ENCODE data around the gene PARD3.

The PARD3 gene

DNA sequence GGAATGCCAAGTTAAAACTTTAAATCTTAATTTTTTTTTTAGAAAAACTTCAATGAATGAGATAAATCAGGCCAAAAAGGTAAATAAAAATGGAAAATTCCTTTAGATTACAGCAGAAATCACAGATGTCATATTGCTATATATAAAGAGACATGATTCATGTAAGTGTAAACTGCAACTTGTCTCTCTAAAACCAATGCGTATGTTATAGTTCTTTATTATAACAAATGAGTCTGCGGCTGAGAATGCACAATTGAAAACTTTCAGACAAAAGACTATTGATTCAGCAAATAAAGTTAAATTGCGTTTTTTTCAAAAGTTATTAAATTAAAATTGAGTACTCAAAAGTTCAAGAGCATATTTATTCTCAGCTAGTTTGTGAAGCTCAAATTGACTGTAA lies 425.3 kb downstream of the PARD3 start:
- H3K27ac ChIP-seq, result no peak overlapping the region
- POLR2A ChIA-PET (ENCODE audit: low non-redundant PET), result no interaction called here
- TF ChIP-seq, protein P1, sequence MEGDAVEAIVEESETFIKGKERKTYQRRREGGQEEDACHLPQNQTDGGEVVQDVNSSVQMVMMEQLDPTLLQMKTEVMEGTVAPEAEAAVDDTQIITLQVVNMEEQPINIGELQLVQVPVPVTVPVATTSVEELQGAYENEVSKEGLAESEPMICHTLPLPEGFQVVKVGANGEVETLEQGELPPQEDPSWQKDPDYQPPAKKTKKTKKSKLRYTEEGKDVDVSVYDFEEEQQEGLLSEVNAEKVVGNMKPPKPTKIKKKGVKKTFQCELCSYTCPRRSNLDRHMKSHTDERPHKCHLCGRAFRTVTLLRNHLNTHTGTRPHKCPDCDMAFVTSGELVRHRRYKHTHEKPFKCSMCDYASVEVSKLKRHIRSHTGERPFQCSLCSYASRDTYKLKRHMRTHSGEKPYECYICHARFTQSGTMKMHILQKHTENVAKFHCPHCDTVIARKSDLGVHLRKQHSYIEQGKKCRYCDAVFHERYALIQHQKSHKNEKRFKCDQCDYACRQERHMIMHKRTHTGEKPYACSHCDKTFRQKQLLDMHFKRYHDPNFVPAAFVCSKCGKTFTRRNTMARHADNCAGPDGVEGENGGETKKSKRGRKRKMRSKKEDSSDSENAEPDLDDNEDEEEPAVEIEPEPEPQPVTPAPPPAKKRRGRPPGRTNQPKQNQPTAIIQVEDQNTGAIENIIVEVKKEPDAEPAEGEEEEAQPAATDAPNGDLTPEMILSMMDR (conservative IDR thresholded peaks at IDR 0.05; ENCODE audit: low read depth), result no peak
- CTCF ChIA-PET, result no interaction called here
- DNase-seq (ENCODE audit: low spot score), result no peak

DNA sequence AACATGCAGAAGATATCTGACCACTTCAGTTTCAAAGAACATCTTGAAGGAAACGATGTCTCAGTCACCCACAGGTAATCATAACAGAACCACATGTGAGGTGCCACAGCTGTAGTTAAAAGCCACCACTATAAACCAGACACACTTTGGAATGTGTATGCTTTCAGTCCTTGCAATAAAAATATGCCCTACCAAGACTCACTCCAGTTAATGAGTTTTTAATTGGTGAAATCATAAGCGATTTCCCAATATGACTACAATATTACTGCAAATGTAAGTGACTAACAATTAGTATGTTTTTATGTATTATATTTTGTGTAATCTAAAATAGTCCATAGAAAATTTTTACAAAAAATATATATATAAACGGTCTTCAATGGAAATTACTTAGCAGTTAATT lies 428.2 kb downstream of the PARD3 start:
- TF ChIP-seq, protein P1 (conservative IDR thresholded peaks at IDR 0.05; ENCODE audit: low read depth), result no peak
- no peak overlapping the region for H3K27ac ChIP-seq
- POLR2A ChIA-PET (ENCODE audit: low non-redundant PET), result no interaction called here
- CTCF ChIA-PET, result interaction anchor here (0.7 kb wide), 1 partner anchor 23 kb away, joined by 4 read pairs; no protein-coding TSS in a partner anchor
- DNase-seq (ENCODE audit: low spot score), result no peak

DNA sequence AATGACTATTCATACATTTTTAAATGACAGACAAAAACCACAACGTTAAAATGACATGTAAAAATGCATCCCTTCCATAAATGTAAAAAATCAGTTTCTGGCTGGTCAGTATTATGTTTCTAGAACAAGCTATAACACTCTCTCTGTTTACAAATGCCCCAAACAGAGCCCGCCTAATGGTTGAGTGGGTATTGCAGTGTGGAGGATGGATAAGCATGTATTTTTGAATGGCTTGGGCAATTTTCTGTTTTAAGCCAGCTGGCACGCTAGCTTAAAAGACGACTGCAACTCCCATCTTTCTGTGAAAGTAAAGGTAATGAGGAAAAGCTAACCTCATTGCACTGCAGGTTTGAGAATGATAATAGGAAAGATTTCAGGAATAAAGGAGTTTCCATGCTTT lies 430.7 kb downstream of the PARD3 start:
- TF ChIP-seq, protein P1 (conservative IDR thresholded peaks at IDR 0.05; ENCODE audit: low read depth), result no peak
- H3K27ac ChIP-seq, result no peak overlapping the region
- no peak for DNase-seq (ENCODE audit: low spot score)
- ChIA-PET CTCF (interaction anchor here (0.6 kb wide), 1 partner anchor 1125 kb away, joined by 3 read pairs; no protein-coding TSS in a partner anchor), POLR2A (ENCODE audit: low non-redundant PET) (no interaction called here)

DNA sequence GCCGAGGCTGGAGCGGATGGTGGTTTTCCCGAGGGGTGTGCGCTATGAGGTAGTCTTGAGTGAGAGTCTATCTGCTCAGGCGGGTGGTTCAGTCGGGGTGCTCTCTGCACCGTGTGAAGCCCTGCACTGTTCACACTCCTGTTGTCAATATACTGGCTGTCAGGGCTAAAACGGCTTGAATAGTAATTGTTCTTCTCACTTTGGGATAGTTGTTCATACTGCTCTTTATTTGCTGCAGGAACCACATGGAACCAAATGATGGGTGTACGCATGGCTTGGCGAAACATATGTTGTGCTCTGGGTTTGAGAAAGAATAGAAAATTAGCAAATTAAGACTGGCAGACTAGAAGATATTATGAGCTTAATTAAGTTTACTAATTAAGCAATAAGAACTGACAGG lies 432.5 kb downstream of the PARD3 start:
- no peak overlapping the region for H3K27ac ChIP-seq
- ChIA-PET POLR2A (ENCODE audit: low non-redundant PET) (no interaction called here), CTCF (no interaction called here)
- TF ChIP-seq, protein P1 (conservative IDR thresholded peaks at IDR 0.05; ENCODE audit: low read depth), result no peak
- no peak for DNase-seq (ENCODE audit: low spot score)

DNA sequence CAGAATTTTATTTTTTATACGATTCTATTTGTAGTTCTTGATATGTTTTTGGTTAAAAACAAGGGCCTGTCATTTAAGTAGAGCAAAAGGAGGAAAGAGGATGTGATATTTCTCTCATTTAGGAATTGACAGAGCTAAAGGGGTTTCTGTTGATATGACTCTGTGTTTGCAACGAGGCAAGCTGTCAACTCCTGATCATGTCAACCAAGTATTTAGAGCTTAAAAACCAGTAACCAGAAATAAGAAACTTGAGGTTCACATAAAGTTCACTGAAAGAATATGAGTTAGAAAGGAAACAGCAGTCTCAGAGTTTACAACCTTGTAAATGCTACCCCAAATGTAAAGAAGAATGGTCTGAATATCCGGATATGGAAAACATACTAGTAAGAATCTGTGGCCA lies 434.2 kb downstream of the PARD3 start:
- TF ChIP-seq, protein P1 (conservative IDR thresholded peaks at IDR 0.05; ENCODE audit: low read depth), result no peak
- POLR2A ChIA-PET (ENCODE audit: low non-redundant PET), result no interaction called here
- CTCF ChIA-PET, result no interaction called here

DNA sequence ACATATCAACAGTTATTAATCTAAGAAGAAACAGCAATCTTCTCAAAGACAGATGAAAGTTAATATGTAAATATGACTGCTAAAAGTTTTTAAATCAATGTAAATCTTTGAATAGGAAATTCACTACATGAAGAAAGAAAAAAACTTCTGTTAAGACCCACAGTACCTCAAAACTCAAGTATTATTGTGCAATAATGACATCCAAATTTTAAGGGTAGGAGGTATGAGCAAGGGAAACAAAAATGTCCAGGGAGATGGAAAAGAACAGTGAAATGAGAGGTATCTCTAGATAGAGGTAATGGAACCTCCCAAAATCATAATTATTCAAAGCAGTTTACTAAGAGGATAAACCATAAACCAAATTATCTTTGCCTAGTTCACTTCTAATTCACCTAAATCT lies 436.8 kb downstream of the PARD3 start:
- TF ChIP-seq, protein P1 (conservative IDR thresholded peaks at IDR 0.05; ENCODE audit: low read depth), result no peak
- no peak overlapping the region for H3K27ac ChIP-seq
- ChIA-PET POLR2A (ENCODE audit: low non-redundant PET) (no interaction called here), CTCF (no interaction called here)
- DNase-seq (ENCODE audit: low spot score), result no peak

More for the DNA sequence above, 434.2 kb downstream of the PARD3 start:
- no peak overlapping the region for H3K27ac ChIP-seq
- no peak for DNase-seq (ENCODE audit: low spot score)

DNA sequence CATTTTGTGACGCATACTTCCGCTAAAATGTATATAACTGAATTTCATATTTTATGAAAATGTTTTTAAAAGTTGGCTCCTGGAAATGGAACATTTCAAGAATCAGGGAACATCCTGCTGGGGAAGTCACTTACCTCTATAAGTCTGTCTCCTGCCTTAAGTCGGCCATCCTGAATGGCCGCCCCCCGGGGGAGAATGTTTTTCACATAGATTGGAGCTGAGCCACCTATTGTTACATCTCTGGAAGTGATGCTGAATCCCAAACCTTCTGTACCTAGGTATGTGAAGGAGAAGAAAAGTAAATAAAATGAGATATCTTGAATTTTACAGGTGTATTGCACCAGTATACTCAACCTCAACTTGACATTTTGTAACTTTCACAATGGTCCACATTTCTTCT lies 437.3 kb downstream of the PARD3 start:
- POLR2A ChIA-PET (ENCODE audit: low non-redundant PET), result no interaction called here
- CTCF ChIA-PET, result no interaction called here
- DNase-seq (ENCODE audit: low spot score), result no peak
- TF ChIP-seq, protein P1 (conservative IDR thresholded peaks at IDR 0.05; ENCODE audit: low read depth), result no peak
- no peak overlapping the region for H3K27ac ChIP-seq

All from RWPE1 (cell line).